DOHH2 (cell line): ENCODE results near the gene USHBP1.

Experiments used
- H3F3A ChIP-seq: fragments of 200-600 bp; sonication (generic), shearing (Covaris generic); 2 replicates; pipeline ENCODE4 v1.6.0; 2016; ENCODE audit warnings: antibody characterized with exemption, mild to moderate bottlenecking; ENCODE audit not compliant: control insufficient read depth, insufficient read depth
- H3K27ac ChIP-seq: fragments of 200-600 bp; sonication (generic); 2 replicates; pipeline ENCODE4 v1.5.1; 2014; ENCODE audit warnings: low read depth, mild to moderate bottlenecking, low read length, moderate library complexity
- H3K27me3 ChIP-seq: fragments of 200-600 bp; sonication (generic); 2 replicates; pipeline ENCODE4 v1.6.1; 2014; ENCODE audit warnings: mild to moderate bottlenecking, low read length, mixed read lengths; ENCODE audit not compliant: control insufficient read depth
- H3K36me3 ChIP-seq: fragments of 200-600 bp; sonication (generic); 2 replicates; pipeline ENCODE4 v1.6.1; 2014; ENCODE audit warnings: mild to moderate bottlenecking, low read length, moderate library complexity, mixed read lengths; ENCODE audit not compliant: control insufficient read depth
- H3K4me1 ChIP-seq: fragments of 200-600 bp; sonication (generic); 2 replicates; pipeline ENCODE4 v1.6.1; 2014; ENCODE audit warnings: mild to moderate bottlenecking, low read length, mixed read lengths; ENCODE audit not compliant: control insufficient read depth
- H3K4me2 ChIP-seq: fragments of 200-600 bp; sonication (generic); 2 replicates; pipeline ENCODE4 v1.6.0; 2014; ENCODE audit warnings: mild to moderate bottlenecking, low read length, moderate library complexity
- H3K4me3 ChIP-seq: fragments of 200-600 bp; sonication (generic); 2 replicates; pipeline ENCODE4 v1.5.1; 2014; ENCODE audit warnings: mild to moderate bottlenecking, low read length, mixed read lengths
- H3K79me2 ChIP-seq: fragments of 200-600 bp; sonication (generic); 2 replicates; pipeline ENCODE4 v1.6.1; 2014; ENCODE audit warnings: mild to moderate bottlenecking, low read length, mixed read lengths; ENCODE audit not compliant: control insufficient read depth
- H3K9me2 ChIP-seq: fragments of 200-600 bp; sonication (generic); replicated peaks from 2 replicates; pipeline ENCODE4 v1.6.1; 2014; ENCODE audit warnings: mild to moderate bottlenecking, low read length, mixed read lengths; ENCODE audit not compliant: control insufficient read depth
- H3K9me3 ChIP-seq: fragments of 200-600 bp; sonication (generic); 2 replicates; pipeline ENCODE4 v1.6.1; 2014; ENCODE audit warnings: antibody characterized with exemption, low read length, mixed read lengths; ENCODE audit not compliant: control insufficient read depth, insufficient read depth
- H4K20me1 ChIP-seq: fragments of 200-600 bp; sonication (generic); 2 replicates; pipeline ENCODE4 v1.6.0; 2014; ENCODE audit warnings: low read depth, mild to moderate bottlenecking, antibody characterized with exemption, low read length, moderate library complexity; ENCODE audit not compliant: control insufficient read depth, insufficient read depth
- EZH2phosphoT487 ChIP-seq: fragments of 200-600 bp; sonication (generic); IDR thresholded peaks from 2 replicates; pipeline ENCODE4 v1.6.1; 2017; ENCODE audit warnings: borderline replicate concordance, mild to moderate bottlenecking, antibody characterized with exemption, low read length, moderate library complexity, mixed read lengths
- TF ChIP-seq, protein P1 (sequence below): fragments of 200-600 bp; sonication (generic); IDR thresholded peaks from one replicate; pipeline ENCODE4 v1.5.1; 2014; ENCODE audit warnings: antibody characterized with exemption, mild to moderate bottlenecking, low read depth, low read length; ENCODE audit not compliant: poor library complexity, severe bottlenecking

Gene USHBP1

DNA sequence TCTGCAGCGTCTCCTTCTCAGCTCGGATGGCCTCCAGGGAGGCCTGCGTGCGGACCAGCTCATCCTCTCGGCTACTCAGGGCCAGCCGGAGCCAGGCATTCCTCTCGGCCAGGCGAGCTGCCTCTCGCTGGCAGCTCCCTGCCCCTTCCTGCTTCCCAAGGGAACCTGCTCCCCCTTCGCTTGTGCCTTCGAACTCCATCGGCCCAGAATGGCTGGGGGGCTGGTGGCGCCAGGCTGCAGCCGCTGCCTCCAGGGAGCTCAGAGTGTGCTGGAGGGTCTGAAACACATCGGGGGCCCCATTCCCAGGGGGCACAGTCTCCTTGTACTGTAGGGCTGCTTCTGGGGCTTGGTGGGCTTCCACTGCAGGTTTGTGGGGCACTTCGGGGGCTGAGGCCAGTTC is 2.0 kb downstream of the USHBP1 start:
- H3K79me2 ChIP-seq, result peaks cover 3% of the 10 kb centered on the region
- peaks cover 44% of the 10 kb centered on the region for H3K4me1 ChIP-seq
- no peaks in the 10 kb centered on the region for H3K9me3 ChIP-seq
- no peaks in the 10 kb centered on the region for H3K27me3 ChIP-seq
- H3K27ac ChIP-seq, result no peak overlapping the region
- H3K4me3 ChIP-seq, result no peak overlapping the region
- H4K20me1 ChIP-seq, result no peaks in the 10 kb centered on the region
- H3K36me3 ChIP-seq, result no peaks in the 10 kb centered on the region
- H3K9me2 ChIP-seq, result no peaks in the 10 kb centered on the region
- no peak overlapping the region for H3K4me2 ChIP-seq
- peaks cover 23% of the 10 kb centered on the region for H3F3A ChIP-seq
- TF ChIP-seq, protein P1, sequence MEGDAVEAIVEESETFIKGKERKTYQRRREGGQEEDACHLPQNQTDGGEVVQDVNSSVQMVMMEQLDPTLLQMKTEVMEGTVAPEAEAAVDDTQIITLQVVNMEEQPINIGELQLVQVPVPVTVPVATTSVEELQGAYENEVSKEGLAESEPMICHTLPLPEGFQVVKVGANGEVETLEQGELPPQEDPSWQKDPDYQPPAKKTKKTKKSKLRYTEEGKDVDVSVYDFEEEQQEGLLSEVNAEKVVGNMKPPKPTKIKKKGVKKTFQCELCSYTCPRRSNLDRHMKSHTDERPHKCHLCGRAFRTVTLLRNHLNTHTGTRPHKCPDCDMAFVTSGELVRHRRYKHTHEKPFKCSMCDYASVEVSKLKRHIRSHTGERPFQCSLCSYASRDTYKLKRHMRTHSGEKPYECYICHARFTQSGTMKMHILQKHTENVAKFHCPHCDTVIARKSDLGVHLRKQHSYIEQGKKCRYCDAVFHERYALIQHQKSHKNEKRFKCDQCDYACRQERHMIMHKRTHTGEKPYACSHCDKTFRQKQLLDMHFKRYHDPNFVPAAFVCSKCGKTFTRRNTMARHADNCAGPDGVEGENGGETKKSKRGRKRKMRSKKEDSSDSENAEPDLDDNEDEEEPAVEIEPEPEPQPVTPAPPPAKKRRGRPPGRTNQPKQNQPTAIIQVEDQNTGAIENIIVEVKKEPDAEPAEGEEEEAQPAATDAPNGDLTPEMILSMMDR, result no peak
- no peak for TF ChIP-seq EZH2phosphoT487

DNA sequence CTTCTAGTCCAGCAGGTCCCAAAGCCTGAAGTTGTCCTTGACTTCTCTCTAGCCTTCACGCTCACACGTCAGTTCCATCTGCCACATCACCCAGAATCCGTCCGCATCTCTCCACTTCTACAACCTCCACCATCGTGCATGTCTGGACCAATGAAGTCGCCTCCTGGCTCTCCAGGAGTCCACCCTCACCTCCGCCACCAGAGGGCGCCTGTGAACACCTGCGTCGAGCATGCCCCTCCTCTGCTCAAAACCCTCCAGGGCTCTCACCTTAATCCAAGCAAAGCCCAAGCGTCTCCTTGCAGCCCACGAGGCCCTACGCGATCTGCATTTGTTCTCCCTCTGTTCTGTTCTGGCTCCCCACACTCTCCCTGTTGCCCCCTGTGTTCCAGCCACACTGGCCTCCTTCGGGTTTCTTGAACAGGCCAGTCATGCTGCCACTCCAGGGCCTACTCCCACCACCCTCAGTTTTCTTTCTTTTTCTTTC is 3.7 kb downstream of the USHBP1 start:
- peaks cover 15% of the 10 kb centered on the region for H3F3A ChIP-seq
- no peak for TF ChIP-seq EZH2phosphoT487
- TF ChIP-seq, protein P1, result peak; percentile 95
- no peaks in the 10 kb centered on the region for H4K20me1 ChIP-seq
- peak overlapping the region; percentile 46 for H3K27ac ChIP-seq
- no peaks in the 10 kb centered on the region for H3K36me3 ChIP-seq
- peak overlapping the region; percentile 60 for H3K4me2 ChIP-seq
- H3K27me3 ChIP-seq, result no peaks in the 10 kb centered on the region
- H3K9me2 ChIP-seq, result no peaks in the 10 kb centered on the region
- H3K4me1 ChIP-seq, result peaks cover 39% of the 10 kb centered on the region
- H3K9me3 ChIP-seq, result no peaks in the 10 kb centered on the region
- no peaks in the 10 kb centered on the region for H3K79me2 ChIP-seq
- peak overlapping the region; percentile 45 for H3K4me3 ChIP-seq

GRCh38 chr19:17259934-17260333 is 4.6 kb downstream of the USHBP1 start:
- no peaks in the 10 kb centered on the region for H3K36me3 ChIP-seq
- no peak overlapping the region for H3K27ac ChIP-seq
- H3K4me2 ChIP-seq, result no peak overlapping the region
- no peaks in the 10 kb centered on the region for H3K79me2 ChIP-seq
- peaks cover 11% of the 10 kb centered on the region; the same call in 1 of the 2 replicates for H3F3A ChIP-seq
- no peaks in the 10 kb centered on the region for H3K9me2 ChIP-seq
- no peaks in the 10 kb centered on the region for H4K20me1 ChIP-seq
- TF ChIP-seq EZH2phosphoT487, result no peak
- TF ChIP-seq, protein P1, result no peak
- H3K27me3 ChIP-seq, result no peaks in the 10 kb centered on the region
- peaks cover 29% of the 10 kb centered on the region for H3K4me1 ChIP-seq
- H3K9me3 ChIP-seq, result no peaks in the 10 kb centered on the region
- no peak overlapping the region for H3K4me3 ChIP-seq
